GM19397 (cell line): ENCODE measurements around the gene CRIM1.

Experiments used
- ATAC-seq: cut with Tn5 transposase; IDR thresholded peaks from one replicate; pipeline ENCODE4 v1.9.1; 2021; ENCODE audit warnings: mild to moderate bottlenecking, moderate library complexity; ENCODE audit not compliant: unreplicated experiment

The CRIM1 gene

GRCh38 chr2:36393738-36394256 is 38.2 kb downstream of the CRIM1 start:
- ATAC-seq = no peak

DNA sequence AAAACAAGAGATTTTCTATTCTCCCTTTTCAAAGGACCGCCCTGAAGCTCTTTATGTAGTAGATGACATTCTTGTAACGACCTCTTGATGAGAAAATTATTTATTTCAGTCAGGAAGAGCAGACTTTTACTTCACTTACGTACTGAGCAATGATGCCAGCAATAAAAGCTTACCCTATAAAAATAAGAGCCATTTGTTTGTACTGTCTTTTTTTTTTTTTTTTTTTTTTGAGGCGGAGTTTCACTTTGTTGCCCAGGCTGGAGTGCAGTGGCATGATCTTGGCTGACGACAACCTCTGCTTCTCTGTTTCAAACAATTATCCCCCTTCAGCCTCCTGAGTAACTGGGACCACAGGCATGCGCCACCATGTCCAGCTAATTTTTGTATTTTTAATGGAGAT is 39.2 kb downstream of the CRIM1 start:
- ATAC-seq = no peak

GRCh38 chr2:36395866-36396265 is 40.3 kb downstream of the CRIM1 start:
- ATAC-seq = no peak

GRCh38 chr2:36396878-36397539 is 41.4 kb downstream of the CRIM1 start:
- ATAC-seq = no peak

- ATAC-seq = no peak
Observed at GRCh38 chr2:36397728-36398413, 42.3 kb downstream of the CRIM1 start.

DNA sequence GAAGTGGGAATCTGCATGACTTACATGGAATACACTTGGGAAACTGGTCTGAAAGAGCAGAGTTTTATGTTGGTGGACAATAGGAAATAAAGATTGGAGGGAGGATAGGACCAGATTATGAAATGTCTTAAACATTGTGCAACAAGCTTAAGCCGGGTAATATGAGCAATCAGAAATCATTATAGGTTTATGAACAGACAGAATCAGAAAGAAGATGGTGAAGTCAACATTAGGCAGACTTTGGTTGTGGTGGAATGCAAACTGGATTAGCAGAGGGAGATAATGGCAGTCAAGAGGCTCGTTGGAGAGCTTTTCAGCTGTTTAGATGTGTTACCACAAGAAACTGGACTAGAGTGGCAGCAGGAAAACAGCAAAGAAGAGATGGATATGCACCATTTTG is 43.5 kb downstream of the CRIM1 start:
- no peak for ATAC-seq

GRCh38 chr2:36403675-36404230 is 48.2 kb downstream of the CRIM1 start:
- no peak for ATAC-seq

DNA sequence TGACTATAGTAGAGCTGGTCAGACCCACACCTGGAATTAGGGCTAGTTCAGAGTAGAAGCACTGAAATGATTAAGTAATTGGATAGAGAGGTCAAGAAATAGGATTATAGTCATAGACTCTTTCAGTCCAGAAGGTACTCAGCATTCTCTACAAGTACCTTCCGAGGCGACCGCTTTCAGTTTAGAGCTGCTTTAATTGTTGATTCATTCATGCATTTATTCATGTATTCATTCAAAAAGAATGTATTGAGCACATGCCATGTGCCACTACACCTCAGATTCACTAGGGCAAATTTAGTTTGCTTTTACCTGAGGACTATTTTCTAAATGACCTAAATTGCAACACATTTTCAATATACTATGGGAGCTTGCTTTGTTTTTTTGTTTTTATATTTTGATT is 48.7 kb downstream of the CRIM1 start:
- ATAC-seq = no peak

GRCh38 chr2:36404754-36405153 is 49.2 kb downstream of the CRIM1 start:
- ATAC-seq = no peak

GRCh38 chr2:36405183-36405582 is 49.6 kb downstream of the CRIM1 start:
- ATAC-seq = no peak

- ATAC-seq = no peak
Observed at GRCh38 chr2:36406296-36406695, 50.7 kb downstream of the CRIM1 start.

GRCh38 chr2:36407413-36407812 is 51.8 kb downstream of the CRIM1 start:
- no peak for ATAC-seq

DNA sequence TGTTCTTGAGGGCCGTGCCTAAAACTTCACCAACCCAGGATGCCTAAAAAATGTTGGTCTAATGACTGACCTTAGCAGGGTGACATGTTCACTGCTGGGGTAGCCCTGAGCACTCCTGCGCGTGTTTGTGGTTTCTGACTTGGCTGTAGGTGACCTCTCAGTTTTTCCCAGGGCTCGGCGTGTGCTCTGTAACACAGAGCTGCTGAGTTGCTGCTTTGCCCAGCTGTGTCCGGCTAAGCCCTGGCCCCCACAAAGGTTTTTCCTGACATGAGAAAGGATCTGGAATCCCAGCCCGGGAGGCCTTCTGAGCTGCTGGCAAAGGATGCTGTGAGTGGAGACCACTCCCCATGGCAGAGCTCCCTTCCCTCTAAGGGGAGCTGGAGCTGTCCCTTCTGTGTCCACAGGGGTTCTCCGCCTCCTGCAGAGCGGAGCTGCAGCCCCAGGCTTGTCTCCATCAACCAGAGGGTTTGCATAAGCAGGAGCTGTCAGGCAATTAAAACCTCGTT is 52.7 kb downstream of the CRIM1 start:
- ATAC-seq = no peak

GRCh38 chr2:36409335-36409734 is 53.8 kb downstream of the CRIM1 start:
- no peak for ATAC-seq

DNA sequence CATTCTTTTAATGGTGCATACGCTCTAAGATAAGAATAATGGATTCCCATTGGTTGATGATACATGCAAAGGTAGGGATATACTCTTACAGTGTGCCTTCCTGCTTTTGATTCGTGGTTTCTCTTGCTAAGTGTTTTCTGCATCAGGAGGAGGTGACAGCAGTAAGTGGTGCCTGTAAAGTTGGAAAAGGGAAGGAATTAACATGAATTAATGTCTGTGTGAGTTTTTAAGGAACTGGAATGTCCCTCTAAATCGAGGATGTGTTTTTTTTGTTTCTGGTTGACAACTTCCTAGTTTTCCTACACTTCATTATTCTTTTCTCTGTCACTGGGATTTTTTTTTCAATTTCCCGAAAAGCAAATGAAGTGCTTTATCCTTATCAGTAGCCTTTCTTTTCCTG is 54.4 kb downstream of the CRIM1 start:
- ATAC-seq = no peak

- ATAC-seq = no peak
Observed at GRCh38 chr2:36410681-36411080, 55.1 kb downstream of the CRIM1 start.

DNA sequence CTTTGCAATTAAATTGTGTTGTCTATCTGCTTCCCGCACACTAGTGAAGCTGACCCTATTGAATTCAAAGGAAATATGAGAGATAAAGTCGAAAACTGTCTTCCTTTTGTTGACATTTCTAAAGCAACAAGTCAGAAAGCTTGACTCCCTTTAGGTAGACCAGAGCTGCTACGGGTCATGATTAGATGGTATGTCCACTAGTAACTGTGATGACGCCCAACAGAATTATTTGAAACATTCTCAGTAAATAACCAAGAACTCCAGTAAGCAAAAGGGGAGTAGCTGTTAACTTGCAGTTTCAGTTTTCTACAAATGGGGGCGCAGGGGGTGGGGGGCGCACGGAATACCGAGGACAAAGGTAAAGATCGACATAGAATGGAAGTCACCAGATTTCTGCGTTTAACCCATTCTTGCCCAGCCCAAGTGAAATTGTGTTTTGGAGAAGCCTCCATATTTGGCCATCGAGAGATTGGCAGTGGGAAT is 56.4 kb downstream of the CRIM1 start:
- no peak for ATAC-seq

GRCh38 chr2:36413218-36413617 is 57.6 kb downstream of the CRIM1 start:
- ATAC-seq = no peak

DNA sequence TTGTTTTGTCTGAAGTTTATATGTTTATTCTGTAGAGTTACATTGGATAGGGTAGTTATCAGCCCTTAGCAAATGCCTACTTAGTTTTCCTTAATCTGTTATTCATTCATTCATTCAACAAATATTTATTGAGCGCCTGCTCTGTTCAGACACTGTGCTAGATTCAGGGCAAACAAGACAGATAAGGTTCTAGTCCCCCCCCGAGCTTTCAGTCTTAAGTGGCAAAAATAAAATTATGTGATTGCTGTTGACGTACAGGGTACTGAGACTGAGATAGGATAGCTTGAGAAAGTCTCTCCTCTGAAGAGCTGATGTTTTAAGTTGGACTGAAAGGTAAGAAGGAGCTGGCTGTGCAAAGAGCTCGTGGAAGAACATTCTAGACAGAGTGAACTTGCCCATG is 58.7 kb downstream of the CRIM1 start:
- no peak for ATAC-seq

DNA sequence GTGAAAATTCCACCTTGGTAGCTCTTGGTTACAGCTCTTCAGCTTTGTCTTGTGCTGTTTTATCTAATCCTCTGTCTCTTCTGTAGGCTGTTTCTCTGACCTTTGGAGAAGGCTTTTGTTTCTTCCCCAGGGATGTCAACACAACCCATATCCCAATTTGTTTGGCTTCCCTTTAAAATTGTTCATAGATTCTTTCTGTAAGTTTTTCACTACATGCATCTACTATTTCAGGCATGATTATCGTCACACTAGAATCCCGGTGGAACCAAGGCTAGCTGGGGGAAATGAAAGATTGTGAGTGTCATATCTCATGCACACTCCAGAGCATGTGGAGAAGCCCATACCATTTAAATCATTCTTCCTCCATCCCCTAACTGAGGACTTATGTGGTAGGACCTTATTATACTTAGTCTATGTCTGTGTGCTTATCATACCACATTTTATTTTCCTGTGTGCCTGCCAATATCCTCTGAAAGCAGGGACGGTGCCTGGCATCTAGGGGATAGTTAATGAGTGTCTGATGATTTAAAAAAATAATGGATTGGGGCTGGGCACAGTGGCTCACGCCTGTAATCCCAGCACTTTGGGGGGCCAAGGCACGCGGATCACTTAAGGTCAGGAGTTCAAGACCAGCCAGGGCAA is 59.9 kb downstream of the CRIM1 start:
- ATAC-seq = no peak

DNA sequence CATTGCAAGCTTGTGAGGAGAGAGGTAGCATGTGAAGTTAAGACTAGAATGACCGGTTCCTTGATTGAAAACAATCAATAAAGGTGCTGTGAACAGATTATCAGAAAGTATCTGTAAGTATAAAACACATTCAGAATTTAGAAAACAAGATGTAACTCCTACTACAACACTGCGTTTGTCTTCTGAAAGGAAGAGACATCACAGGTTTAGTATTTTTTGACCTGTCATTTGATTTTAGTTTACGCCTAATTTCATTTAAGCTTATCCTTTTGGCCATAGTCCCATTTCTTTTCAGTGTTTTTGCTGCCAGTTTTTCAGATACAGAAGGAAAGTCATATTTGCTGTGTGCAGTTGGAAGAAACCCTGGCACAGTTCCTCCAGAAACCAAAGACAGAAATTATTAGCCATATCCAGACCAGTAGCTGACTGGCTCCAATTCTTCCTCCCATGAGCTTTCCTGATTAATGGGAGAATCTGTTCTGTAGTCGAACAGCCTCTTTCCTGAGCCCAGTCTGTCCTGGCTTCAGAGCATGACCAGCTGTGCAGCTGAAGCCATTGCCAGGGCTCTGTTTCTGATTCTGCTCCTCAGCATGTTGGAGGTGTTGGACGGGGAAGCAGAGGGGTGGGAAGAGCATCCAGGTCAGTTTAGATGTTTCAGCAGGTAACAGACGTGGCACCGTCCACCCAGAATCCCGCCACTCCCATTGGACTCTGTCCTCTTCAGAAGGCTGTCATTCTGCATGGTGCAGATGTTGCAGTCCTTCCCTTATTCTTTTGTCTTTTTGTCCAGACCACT is 61.0 kb downstream of the CRIM1 start:
- ATAC-seq = no peak
